ENCODE measurements around the gene FAM234B. TPM values are rescaled to one million over a fixed set of nuclear protein-coding genes. Genes with fewer than 3 reads are reported as not detected.

The FAM234B gene
- total RNA-seq, 2 experiments from 2014 or later = 3.0 to 3.2 TPM

- DNase-seq (no peak), ATAC-seq (ENCODE audit: poor library complexity) (no peak)
- no peaks in the 10 kb centered on the region for H3K27me3 Mint-ChIP-seq
- H3K4me1 ChIP-seq (ENCODE audit: insufficient read depth, low read length) = peaks cover 19% of the 10 kb centered on the region
- no peaks in the 10 kb centered on the region for H3K9me3 Mint-ChIP-seq
- H3K36me3 ChIP-seq (ENCODE audit: insufficient read depth, low read length) = no peaks in the 10 kb centered on the region
- no peak overlapping the region for H3K27ac ChIP-seq (ENCODE audit: low read depth in 1 of 2, low read length in 2 of 2)
- intact Hi-C loops (cut with DNase I, micrococcal nuclease) = loop anchor here (5.0 to 10.0 kb wide), 4 partner anchors 208 to 1830 kb away; partner anchors contain the start of genes APOLD1 (in 1 of the 2), BORCS5 (in 1 of the 2) and SMIM10L1 (in 1 of the 2)
- TF ChIP-seq, protein P1, sequence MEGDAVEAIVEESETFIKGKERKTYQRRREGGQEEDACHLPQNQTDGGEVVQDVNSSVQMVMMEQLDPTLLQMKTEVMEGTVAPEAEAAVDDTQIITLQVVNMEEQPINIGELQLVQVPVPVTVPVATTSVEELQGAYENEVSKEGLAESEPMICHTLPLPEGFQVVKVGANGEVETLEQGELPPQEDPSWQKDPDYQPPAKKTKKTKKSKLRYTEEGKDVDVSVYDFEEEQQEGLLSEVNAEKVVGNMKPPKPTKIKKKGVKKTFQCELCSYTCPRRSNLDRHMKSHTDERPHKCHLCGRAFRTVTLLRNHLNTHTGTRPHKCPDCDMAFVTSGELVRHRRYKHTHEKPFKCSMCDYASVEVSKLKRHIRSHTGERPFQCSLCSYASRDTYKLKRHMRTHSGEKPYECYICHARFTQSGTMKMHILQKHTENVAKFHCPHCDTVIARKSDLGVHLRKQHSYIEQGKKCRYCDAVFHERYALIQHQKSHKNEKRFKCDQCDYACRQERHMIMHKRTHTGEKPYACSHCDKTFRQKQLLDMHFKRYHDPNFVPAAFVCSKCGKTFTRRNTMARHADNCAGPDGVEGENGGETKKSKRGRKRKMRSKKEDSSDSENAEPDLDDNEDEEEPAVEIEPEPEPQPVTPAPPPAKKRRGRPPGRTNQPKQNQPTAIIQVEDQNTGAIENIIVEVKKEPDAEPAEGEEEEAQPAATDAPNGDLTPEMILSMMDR (IDR thresholded peaks at IDR 0.05) = no peak
- ChIA-PET POLR2A (no interaction called here), CTCF (interaction anchor here (1.0 kb wide), 1 partner anchor 215 kb away, joined by 4 read pairs; no protein-coding TSS in a partner anchor)
- H3K4me1 Mint-ChIP-seq (ENCODE audit: low read depth) = peaks cover 18% of the 10 kb centered on the region
- H3K9me3 ChIP-seq (ENCODE audit: control insufficient read depth in 1 of 2, insufficient read depth in 1 of 2, low read length in 2 of 2) = no peaks in the 10 kb centered on the region
- peaks cover 0 to 3% of the 10 kb centered on the region in 2 experiments for H3K27me3 ChIP-seq (ENCODE audit: control insufficient read depth in 1 of 2, insufficient read depth in 2 of 2, low read length in 2 of 2)
- no peak overlapping the region for H3K4me3 Mint-ChIP-seq
- peaks cover 14% of the 10 kb centered on the region for H3K36me3 Mint-ChIP-seq (ENCODE audit: low read depth)
- no peak overlapping the region for H3K27ac Mint-ChIP-seq
- H3K4me3 ChIP-seq (ENCODE audit: low read length) = no peak overlapping the region
Measured at GRCh38 chr12:13004361-13004760, 39.8 kb upstream of the FAM234B start.

DNA sequence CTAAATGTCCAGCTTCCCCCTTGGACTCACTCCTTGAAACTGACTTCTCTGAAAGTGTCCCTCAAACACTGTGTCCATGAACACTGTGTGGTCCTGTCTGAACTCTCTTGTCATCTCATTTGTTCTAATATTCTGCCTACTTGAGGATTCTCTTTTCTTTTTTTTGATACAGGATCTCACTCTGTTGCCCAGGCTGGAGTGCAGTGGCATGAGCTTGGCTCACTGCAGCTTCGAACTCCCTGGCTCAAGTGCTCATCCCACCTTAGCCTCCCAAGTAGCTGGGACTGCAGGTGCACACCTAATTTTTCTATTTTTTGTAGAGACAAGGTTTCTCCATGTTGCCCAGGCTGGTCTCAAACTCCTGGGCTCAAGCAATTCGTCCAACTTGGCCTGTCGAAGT is 39.2 kb upstream of the FAM234B start:
- H3K27ac Mint-ChIP-seq = peak overlapping the region; percentile 8
- Histone ChIP-seq H3K9me3 (ENCODE audit: control insufficient read depth in 1 of 2, insufficient read depth in 1 of 2, low read length in 2 of 2) (no peaks in the 10 kb centered on the region), H3K27me3 (ENCODE audit: control insufficient read depth in 1 of 2, insufficient read depth in 2 of 2, low read length in 2 of 2) (peaks cover 0 to 3% of the 10 kb centered on the region in 2 experiments), H3K36me3 (ENCODE audit: insufficient read depth, low read length) (no peaks in the 10 kb centered on the region), H3K4me3 (ENCODE audit: low read length) (no peak overlapping the region), H3K27ac (ENCODE audit: low read depth in 1 of 2, low read length in 2 of 2) (no peak overlapping the region), H3K4me1 (ENCODE audit: insufficient read depth, low read length) (peaks cover 13% of the 10 kb centered on the region)
- no peak for DNase-seq
- H3K4me1 Mint-ChIP-seq (ENCODE audit: low read depth) = peaks cover 13% of the 10 kb centered on the region
- H3K4me3 Mint-ChIP-seq = peak overlapping the region; percentile 73
- peaks cover 11% of the 10 kb centered on the region for H3K36me3 Mint-ChIP-seq (ENCODE audit: low read depth)
- TF ChIP-seq, protein P1 (IDR thresholded peaks at IDR 0.05) = no peak
- H3K9me3 Mint-ChIP-seq = no peaks in the 10 kb centered on the region
- ChIA-PET POLR2A (no interaction called here), CTCF (interaction anchor here (1.0 kb wide), 1 partner anchor 214 kb away, joined by 4 read pairs; no protein-coding TSS in a partner anchor)
- no peak for ATAC-seq (ENCODE audit: poor library complexity)
- no peaks in the 10 kb centered on the region for H3K27me3 Mint-ChIP-seq
- intact Hi-C loops (cut with DNase I, micrococcal nuclease) = loop anchor here (5.0 to 10.0 kb wide), 4 partner anchors 207 to 1830 kb away; partner anchors contain the start of genes APOLD1 (in 1 of the 2), BORCS5 (in 1 of the 2) and SMIM10L1 (in 1 of the 2)

- Mint-ChIP-seq H3K4me3 (peak overlapping the region; percentile 48), H3K9me3 (no peaks in the 10 kb centered on the region), H3K4me1 (ENCODE audit: low read depth) (peaks cover 11% of the 10 kb centered on the region), H3K27ac (no peak overlapping the region), H3K36me3 (ENCODE audit: low read depth) (peaks cover 8% of the 10 kb centered on the region), H3K27me3 (no peaks in the 10 kb centered on the region)
- H3K36me3 ChIP-seq (ENCODE audit: insufficient read depth, low read length) = no peaks in the 10 kb centered on the region
- DNase-seq (no peak), ATAC-seq (ENCODE audit: poor library complexity) (no peak)
- CTCF ChIA-PET = no interaction called here
- no peak overlapping the region for H3K4me3 ChIP-seq (ENCODE audit: low read length)
- no peaks in the 10 kb centered on the region for H3K9me3 ChIP-seq (ENCODE audit: control insufficient read depth in 1 of 2, insufficient read depth in 1 of 2, low read length in 2 of 2)
- H3K27me3 ChIP-seq (ENCODE audit: control insufficient read depth in 1 of 2, insufficient read depth in 2 of 2, low read length in 2 of 2) = peaks cover 0 to 3% of the 10 kb centered on the region in 2 experiments
- H3K27ac ChIP-seq (ENCODE audit: low read depth in 1 of 2, low read length in 2 of 2) = no peak overlapping the region
- peaks cover 10% of the 10 kb centered on the region for H3K4me1 ChIP-seq (ENCODE audit: insufficient read depth, low read length)
- TF ChIP-seq, protein P1 (IDR thresholded peaks at IDR 0.05) = no peak
- POLR2A ChIA-PET = no interaction called here
- intact Hi-C loops (cut with DNase I, micrococcal nuclease) = loop anchor here in 1 of 2 experiments (10.0 kb wide), 1 partner anchor 1831 kb away; the partner anchor contains the start of gene SMIM10L1
Measured at GRCh38 chr12:13005649-13006048, 38.5 kb upstream of the FAM234B start.
